HepG2 (cell line): ENCODE data around the gene SLC2A8. TPM values are rescaled to one million over a fixed set of nuclear protein-coding genes. Genes with fewer than 3 reads are reported as not detected.

Experiments
- ATF7-NPFF ChIP-seq: sonication (generic); formaldehyde crosslinking; IDR thresholded peaks from 2 replicates; pipeline ENCODE4 v1.8.1; 2023; ENCODE audit warnings: mild to moderate bottlenecking, low read depth, missing genetic modification reagents, moderate library complexity
- BHLHE40 ChIP-seq: IDR thresholded peaks from 2 replicates; pipeline ENCODE4 v1.6.1; 2011; ENCODE audit warnings: low read length, improper control_type of control experiment
- ELF1 ChIP-seq: sonication (generic); formaldehyde crosslinking; IDR thresholded peaks from 2 replicates; pipeline ENCODE4 v1.4.0; 2020; ENCODE audit warnings: missing genetic modification reagents
- FOXK1 ChIP-seq: sonication (generic); formaldehyde crosslinking; IDR thresholded peaks from 2 replicates; pipeline ENCODE4 v1.4.0; 2020; ENCODE audit warnings: low read depth, missing genetic modification reagents, borderline replicate concordance
- FOXP1 ChIP-seq, 2 experiments: fragments of 450-650 bp in 1 of 2; IDR thresholded peaks; 2 replicates each; pipeline ENCODE4 v1.6.1; 2017 to 2018; ENCODE audit warnings: antibody characterized with exemption in 1 of 2
- ISL2 ChIP-seq: sonication (generic); formaldehyde crosslinking; IDR thresholded peaks from 2 replicates; pipeline ENCODE4 v1.5.0; 2020; ENCODE audit warnings: missing genetic modification reagents
- MBNL3 ChIP-seq: fragments of 250-450 bp; sonication (Bioruptor Pico); conservative IDR thresholded peaks from 2 replicates; pipeline ENCODE4 v1.8.0; 2022; ENCODE audit warnings: mild to moderate bottlenecking, inconsistent platforms
- MIER3 ChIP-seq: IDR thresholded peaks from 2 replicates; pipeline ENCODE4 v1.6.1; 2016; ENCODE audit warnings: missing compliant biosample characterization, borderline replicate concordance
- MTA1 ChIP-seq: sonication (generic); formaldehyde crosslinking; IDR thresholded peaks from 2 replicates; pipeline ENCODE4 v1.4.0; 2020; ENCODE audit warnings: missing genetic modification reagents, mild to moderate bottlenecking, borderline replicate concordance
- MYC ChIP-seq: sonication (generic); formaldehyde crosslinking; IDR thresholded peaks from 2 replicates; pipeline ENCODE4 v1.9.0; 2021; ENCODE audit warnings: missing genetic modification reagents, borderline replicate concordance
- POLR2A ChIP-seq, 2 experiments: IDR thresholded peaks; 2 replicates each; pipeline ENCODE4 v1.6.1; 2011; ENCODE audit warnings: low read depth in 2 of 2, low read length in 2 of 2, mild to moderate bottlenecking in 1 of 2, moderate library complexity in 1 of 2; ENCODE audit not compliant: insufficient read depth in 1 of 2
- PPARG ChIP-seq: conservative IDR thresholded peaks from 2 replicates; pipeline ENCODE4 v1.6.1; 2016; ENCODE audit warnings: missing biosample characterization, missing genetic modification reagents
- SETDB1 ChIP-seq: sonication (generic); formaldehyde crosslinking; IDR thresholded peaks from 2 replicates; pipeline ENCODE4 v1.5.1; 2020; ENCODE audit warnings: missing genetic modification reagents, mild to moderate bottlenecking, borderline replicate concordance
- THYN1 ChIP-seq: sonication (generic); formaldehyde crosslinking; IDR thresholded peaks from 2 replicates; pipeline ENCODE4 v1.8.1; 2023; ENCODE audit warnings: low read depth, mild to moderate bottlenecking, moderate library complexity, missing genetic modification reagents, borderline replicate concordance
- ZFX ChIP-seq: sonication (generic); formaldehyde crosslinking; IDR thresholded peaks from 2 replicates; pipeline ENCODE4 v1.4.0; 2020; ENCODE audit warnings: mild to moderate bottlenecking, low read depth, missing genetic modification reagents, moderate library complexity
- ZNF550 ChIP-seq: sonication (generic); formaldehyde crosslinking; IDR thresholded peaks from 2 replicates; pipeline ENCODE4 v1.4.0; 2020; ENCODE audit warnings: mild to moderate bottlenecking, missing genetic modification reagents, borderline replicate concordance
- ZNF652 ChIP-seq: IDR thresholded peaks from 2 replicates; pipeline ENCODE4 v1.6.1; 2016; ENCODE audit warnings: low read depth, borderline replicate concordance
- ZNF672 ChIP-seq: sonication (generic); formaldehyde crosslinking; IDR thresholded peaks from 2 replicates; pipeline ENCODE4 v1.8.1; 2022; ENCODE audit warnings: missing genetic modification reagents
- ZNF678 ChIP-seq: sonication (generic); formaldehyde crosslinking; IDR thresholded peaks from 2 replicates; pipeline ENCODE4 v1.4.0; 2020; ENCODE audit warnings: mild to moderate bottlenecking, missing genetic modification reagents
- ZSCAN9 ChIP-seq: IDR thresholded peaks from 2 replicates; pipeline ENCODE4 v1.6.1; 2016; ENCODE audit warnings: borderline replicate concordance
- polyA plus RNA-seq, 8 experiments: library from polyadenylated mRNA; depleted of rRNA in 3 of 8; stranded (reverse) in 7 of 8; unstranded in 1 of 8; fragments of >200 nt; fragmentation: Illumina TruSeq in 4 of 8; extraction: Trizol in 4 of 8; gene quantifications; 2 replicates each; pipeline versions ENCODE4 v1.2.1 to v1.2.3, GENCODE V29; 2011 to 2016; ENCODE audit warnings: low read depth in 4 of 8, missing spikeins in 1 of 8, mixed read lengths in 1 of 8; ENCODE audit not compliant: insufficient read depth in 1 of 8
- total RNA-seq, 5 experiments: library from RNA; depleted of rRNA; stranded (reverse); fragments of >200 nt; fragmentation: Illumina TruSeq; extraction: Trizol; gene quantifications; 2 replicates each; pipeline ENCODE4 v1.2.3, GENCODE V29; 2016; ENCODE audit warnings: low read depth in 1 of 5
- TF ChIP-seq, protein P1 (sequence below): sonication (generic); formaldehyde crosslinking; IDR thresholded peaks from 2 replicates; pipeline ENCODE4 v1.4.0; 2020; ENCODE audit warnings: missing genetic modification reagents, borderline replicate concordance
- TF ChIP-seq, protein P2 (sequence below): sonication (generic); formaldehyde crosslinking; IDR thresholded peaks from 2 replicates; pipeline ENCODE4 v1.4.0; 2020; ENCODE audit warnings: mild to moderate bottlenecking, missing genetic modification reagents, borderline replicate concordance
- TF ChIP-seq, protein P3 (sequence below), 2 experiments: sonication (generic) in 1 of 2; formaldehyde crosslinking in 1 of 2; IDR thresholded peaks; 2 replicates each; pipeline versions ENCODE4 v1.4.0 to v1.6.1; 2016 to 2020; ENCODE audit warnings: borderline replicate concordance in 1 of 2, low read depth in 1 of 2, mild to moderate bottlenecking in 1 of 2, missing genetic modification reagents in 1 of 2
- TF ChIP-seq, protein P4 (sequence below): sonication (generic); formaldehyde crosslinking; IDR thresholded peaks from 2 replicates; pipeline ENCODE4 v1.4.0; 2020; ENCODE audit warnings: missing genetic modification reagents

SLC2A8 gene
- total and polyA plus RNA-seq, 2 of the 13 experiments (the other 11 are each of a cell fraction or from before 2014, with no cell fraction given): 22.6 to 48.6 TPM

DNA sequence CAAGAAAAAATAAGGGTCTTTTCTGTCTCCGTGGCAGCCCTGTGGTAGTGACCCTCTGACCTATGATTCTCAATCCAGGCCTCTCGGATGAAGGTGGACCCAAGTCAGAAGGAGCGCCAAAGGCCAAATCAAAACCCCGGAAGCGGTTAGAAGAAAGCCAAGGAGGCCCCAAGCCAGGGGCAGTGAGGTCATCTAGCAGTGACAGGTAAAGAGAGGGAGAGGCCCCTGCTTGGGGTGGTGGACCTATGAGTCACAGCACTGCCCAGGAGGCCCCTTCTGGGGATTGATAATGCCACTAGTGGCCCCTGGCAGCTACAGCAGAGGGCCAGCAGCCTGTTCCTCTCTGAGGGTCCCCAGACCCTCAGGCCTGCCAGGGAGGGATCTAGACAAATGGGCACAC is 6.4 kb upstream of the SLC2A8 start (continued):
- TF ChIP-seq, protein P1, sequence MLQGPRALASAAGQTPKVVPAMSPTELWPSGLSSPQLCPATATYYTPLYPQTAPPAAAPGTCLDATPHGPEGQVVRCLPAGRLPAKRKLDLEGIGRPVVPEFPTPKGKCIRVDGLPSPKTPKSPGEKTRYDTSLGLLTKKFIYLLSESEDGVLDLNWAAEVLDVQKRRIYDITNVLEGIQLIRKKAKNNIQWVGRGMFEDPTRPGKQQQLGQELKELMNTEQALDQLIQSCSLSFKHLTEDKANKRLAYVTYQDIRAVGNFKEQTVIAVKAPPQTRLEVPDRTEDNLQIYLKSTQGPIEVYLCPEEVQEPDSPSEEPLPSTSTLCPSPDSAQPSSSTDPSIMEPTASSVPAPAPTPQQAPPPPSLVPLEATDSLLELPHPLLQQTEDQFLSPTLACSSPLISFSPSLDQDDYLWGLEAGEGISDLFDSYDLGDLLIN: no peak
- TF ChIP-seq BHLHE40 (peak; percentile 56; the same call in 1 of the 2 replicates), PPARG (CRISPR knock-in tag) (peak; percentile 85), ZNF550 (CRISPR knock-in tag) (no peak), POLR2A (IDR thresholded peaks at IDR 0.05; ENCODE audit: insufficient read depth in 1 of 2, low read depth in 2 of 2, low read length in 2 of 2) (peak in 1 of 2 experiments; percentile 26; a peak in 1 of 4 replicates), MIER3 (CRISPR knock-in tag) (peak; percentile 74; the same call in 1 of the 2 replicates), THYN1 (CRISPR knock-in tag) (no peak), ATF7-NPFF (no peak), ZFX (CRISPR knock-in tag) (peak; percentile 58; the same call in 1 of the 2 replicates), FOXP1 (IDR thresholded peaks at IDR 0.05) (no peak), FOXP1 (CRISPR knock-in tag; IDR thresholded peaks at IDR 0.05) (peak; percentile 71), ZNF678 (no peak), ZNF652 (peak; percentile 11; the same call in 1 of the 2 replicates), SETDB1 (CRISPR knock-in tag) (no peak), ZNF672 (CRISPR knock-in tag) (no peak), MYC (CRISPR knock-in tag) (no peak; the same call in 1 of the 2 replicates), ZSCAN9 (CRISPR knock-in tag) (peak; percentile 60; the same call in 1 of the 2 replicates), MTA1 (CRISPR knock-in tag) (0 out of 2 replicates have a peak, but pooled peaks have one; percentile 52), ELF1 (CRISPR knock-in tag) (peak; percentile 92), FOXK1 (CRISPR knock-in tag) (peak; percentile 70; the same call in 1 of the 2 replicates), ISL2 (CRISPR knock-in tag) (peak; percentile 86), MBNL3 (CRISPR knock-in tag) (no peak)
- TF ChIP-seq, protein P2, sequence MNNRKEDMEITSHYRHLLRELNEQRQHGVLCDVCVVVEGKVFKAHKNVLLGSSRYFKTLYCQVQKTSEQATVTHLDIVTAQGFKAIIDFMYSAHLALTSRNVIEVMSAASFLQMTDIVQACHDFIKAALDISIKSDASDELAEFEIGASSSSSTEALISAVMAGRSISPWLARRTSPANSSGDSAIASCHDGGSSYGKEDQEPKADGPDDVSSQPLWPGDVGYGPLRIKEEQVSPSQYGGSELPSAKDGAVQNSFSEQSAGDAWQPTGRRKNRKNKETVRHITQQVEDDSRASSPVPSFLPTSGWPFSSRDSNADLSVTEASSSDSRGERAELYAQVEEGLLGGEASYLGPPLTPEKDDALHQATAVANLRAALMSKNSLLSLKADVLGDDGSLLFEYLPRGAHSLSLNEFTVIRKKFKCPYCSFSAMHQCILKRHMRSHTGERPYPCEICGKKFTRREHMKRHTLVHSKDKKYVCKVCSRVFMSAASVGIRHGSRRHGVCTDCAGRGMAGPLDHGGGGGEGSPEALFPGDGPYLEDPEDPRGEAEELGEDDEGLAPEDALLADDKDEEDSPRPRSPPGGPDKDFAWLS: no peak
- TF ChIP-seq, protein P3, sequence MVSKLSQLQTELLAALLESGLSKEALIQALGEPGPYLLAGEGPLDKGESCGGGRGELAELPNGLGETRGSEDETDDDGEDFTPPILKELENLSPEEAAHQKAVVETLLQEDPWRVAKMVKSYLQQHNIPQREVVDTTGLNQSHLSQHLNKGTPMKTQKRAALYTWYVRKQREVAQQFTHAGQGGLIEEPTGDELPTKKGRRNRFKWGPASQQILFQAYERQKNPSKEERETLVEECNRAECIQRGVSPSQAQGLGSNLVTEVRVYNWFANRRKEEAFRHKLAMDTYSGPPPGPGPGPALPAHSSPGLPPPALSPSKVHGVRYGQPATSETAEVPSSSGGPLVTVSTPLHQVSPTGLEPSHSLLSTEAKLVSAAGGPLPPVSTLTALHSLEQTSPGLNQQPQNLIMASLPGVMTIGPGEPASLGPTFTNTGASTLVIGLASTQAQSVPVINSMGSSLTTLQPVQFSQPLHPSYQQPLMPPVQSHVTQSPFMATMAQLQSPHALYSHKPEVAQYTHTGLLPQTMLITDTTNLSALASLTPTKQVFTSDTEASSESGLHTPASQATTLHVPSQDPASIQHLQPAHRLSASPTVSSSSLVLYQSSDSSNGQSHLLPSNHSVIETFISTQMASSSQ (IDR thresholded peaks at IDR 0.05; ENCODE audit: low read depth): peak; percentile 70
- TF ChIP-seq, protein P3 (CRISPR knock-in tag; IDR thresholded peaks at IDR 0.05; ENCODE audit: borderline replicate concordance): 0 out of 2 replicates have a peak, but pooled peaks have one; percentile 15
- TF ChIP-seq, protein P4, sequence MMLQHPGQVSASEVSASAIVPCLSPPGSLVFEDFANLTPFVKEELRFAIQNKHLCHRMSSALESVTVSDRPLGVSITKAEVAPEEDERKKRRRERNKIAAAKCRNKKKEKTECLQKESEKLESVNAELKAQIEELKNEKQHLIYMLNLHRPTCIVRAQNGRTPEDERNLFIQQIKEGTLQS (CRISPR knock-in tag): peak; percentile 98
